Endometrial microvascular endothelial cells (primary cell): ENCODE results near the gene CD81. TPM values are rescaled to one million over a fixed set of nuclear protein-coding genes. Genes with fewer than 3 reads are reported as not detected.

ENCODE experiments used
- in situ Hi-C: cut with HindIII; loops from 2 replicates; pipeline ENCODE4 v1.10.0; 2017; ENCODE audit warnings: low sequenced_read_pairs, low pct_unique_long_range_greater_than_20kb; ENCODE audit errors: inconsistent ontology term
- total RNA-seq: library from RNA; depleted of rRNA; stranded (reverse); fragments of >200 nt; gene quantifications from one replicate; pipeline ENCODE4 v1.2.3, GENCODE V29; 2015; ENCODE audit errors: inconsistent ontology term

Gene CD81
- total RNA-seq, 1 donor from 2014 or later = 249 TPM

DNA sequence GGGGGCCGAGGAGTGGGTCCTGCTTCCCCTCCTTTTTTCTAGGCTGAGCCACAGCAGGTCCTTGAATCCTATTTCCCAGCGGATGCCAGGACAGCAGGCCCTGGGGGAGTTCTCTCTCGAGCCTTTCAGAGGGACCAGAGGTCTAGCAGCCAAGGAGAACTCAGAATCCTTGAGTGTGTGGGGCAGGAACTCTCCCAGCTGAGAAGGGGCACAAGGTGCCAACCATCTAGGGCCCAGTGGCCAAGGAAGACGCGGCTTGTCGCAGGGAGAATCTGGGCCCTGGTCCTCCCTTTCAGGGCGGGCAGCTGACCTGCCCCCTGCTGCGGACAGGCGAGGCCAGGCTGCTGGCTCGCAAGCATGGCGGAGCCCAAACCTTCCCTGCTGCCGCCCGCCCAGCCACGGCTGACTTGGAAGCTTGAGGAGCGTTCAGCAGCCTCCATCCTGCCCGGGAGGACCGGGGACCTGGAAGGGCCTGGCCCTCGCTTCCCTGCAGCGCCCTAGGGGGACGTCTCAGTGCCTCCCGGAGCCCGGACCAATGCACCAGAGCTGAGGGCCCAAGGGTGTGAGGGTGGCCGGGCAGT is 22.5 kb downstream of the CD81 start:
- in situ Hi-C loops = no loop called here

DNA sequence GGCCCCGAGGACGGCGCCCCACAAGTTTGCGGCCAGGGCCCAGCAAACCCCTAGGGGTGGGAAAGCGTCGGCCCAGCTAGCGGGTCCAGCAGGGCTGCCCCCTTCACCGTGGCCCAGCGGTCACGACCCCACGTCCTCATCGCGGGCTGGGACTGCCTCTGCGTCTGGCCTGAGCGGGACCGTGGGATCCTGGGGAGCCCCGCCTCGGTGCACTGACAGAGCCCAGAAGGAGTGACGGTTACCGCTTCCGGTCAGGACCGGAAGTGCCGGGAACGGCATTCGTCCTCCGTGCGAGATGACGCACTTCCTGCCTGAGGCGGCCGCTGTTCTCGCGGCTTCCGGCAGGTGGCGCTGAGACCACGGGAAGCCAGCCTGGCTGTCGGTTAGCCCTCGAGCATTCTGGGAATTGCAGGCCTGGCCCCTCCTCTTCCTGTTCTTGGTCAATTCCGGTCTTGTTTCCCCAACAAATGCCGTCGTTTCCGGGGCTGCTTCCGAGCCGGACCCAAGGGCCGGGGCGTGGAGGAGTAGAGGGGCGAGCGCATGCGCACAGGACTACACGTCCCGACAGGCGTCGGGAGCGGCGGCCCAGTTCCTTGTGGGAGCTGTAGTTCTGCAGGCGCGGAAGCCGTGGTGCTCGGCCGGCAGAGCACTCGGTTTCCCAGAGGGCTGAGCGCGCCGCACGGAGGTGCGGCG is 23.1 kb downstream of the CD81 start, which contains the start of gene TSSC4:
TSSC4 (plus strand) TSS at position 682 of the 693 bp plus-strand sequence. CDS start 1,884 bp downstream, outside the sequence.
- in situ Hi-C loops = no loop called here

DNA sequence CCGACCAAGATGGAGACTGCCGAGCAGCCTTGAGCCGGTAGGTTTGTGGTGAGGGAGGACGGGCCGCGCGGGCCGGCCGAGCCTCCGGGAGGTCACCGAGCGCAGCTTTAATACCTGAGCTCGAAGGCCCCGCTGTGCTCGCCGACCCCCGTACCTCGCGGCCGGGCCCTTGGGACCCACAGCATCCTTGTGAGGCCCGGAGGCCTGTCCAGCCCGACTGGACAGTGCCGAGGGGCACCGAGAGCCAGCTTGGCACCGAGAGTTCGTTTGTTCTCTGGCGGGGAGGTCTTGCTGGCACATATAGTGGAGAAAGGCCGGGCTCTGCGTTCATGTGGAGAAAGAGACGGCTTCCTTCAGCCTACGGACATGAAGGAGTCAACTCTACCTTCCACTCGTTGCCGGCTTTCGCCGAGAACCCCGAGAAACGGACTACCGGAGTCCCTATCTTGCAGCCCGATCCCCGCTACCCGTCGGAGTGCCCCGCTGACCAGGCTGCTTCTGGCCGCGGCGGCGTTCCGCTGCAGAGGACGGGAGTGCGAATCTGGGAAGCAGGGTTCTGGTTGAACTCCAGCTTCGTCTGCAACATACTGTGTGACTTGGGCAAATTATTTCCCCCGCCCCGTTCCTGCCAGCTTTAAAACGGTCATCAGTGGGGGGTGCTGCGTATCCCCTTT is 23.8 kb downstream of the CD81 start:
- in situ Hi-C loops = no loop called here

DNA sequence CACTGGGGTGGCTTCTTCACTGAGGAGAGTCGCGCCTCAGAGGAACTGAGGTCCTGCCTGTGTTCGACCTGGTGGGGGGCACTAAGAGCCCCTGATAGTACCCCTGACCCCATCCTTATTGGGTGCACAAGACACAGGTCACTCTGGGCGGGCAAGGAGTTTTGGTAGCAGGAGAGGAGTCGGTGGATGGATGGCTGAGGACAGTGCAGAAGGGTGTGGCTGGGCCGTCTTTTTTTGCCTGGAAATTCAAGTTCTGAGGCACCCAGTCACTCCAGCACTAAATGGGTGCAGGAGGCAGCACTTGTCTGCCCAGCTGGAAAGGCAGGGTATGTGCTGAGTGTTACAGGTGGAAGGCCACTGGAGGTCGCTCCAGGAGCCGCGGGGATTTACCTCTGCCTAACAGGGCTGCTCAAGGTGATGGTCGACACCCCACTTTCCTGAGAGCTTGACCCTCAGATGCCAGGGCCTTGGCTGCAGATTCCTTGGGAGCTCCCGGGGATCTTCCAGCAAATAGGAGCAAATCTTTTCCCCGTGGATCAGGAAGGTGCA is 24.4 kb downstream of the CD81 start:
- in situ Hi-C loops = no loop called here

DNA sequence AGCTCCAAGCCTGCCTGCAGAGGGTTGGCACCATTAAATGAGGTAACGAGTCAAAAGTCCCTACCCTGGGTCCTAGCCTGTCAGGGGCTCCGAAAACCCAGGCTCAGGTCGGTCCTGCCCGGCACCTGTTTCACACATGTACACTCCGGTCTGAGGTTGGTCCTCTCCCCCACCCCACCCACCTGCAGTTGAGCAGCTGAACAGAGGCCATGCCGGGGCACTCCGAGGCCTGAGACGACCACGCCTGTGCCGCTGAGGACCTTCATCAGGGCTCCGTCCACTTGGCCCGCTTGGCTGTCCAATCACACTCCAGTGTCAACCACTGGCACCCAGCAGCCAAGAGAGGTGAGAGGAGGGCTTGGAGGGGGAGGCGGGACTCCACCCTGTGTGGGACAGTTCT is 25.0 kb downstream of the CD81 start:
- in situ Hi-C loops = no loop called here

DNA sequence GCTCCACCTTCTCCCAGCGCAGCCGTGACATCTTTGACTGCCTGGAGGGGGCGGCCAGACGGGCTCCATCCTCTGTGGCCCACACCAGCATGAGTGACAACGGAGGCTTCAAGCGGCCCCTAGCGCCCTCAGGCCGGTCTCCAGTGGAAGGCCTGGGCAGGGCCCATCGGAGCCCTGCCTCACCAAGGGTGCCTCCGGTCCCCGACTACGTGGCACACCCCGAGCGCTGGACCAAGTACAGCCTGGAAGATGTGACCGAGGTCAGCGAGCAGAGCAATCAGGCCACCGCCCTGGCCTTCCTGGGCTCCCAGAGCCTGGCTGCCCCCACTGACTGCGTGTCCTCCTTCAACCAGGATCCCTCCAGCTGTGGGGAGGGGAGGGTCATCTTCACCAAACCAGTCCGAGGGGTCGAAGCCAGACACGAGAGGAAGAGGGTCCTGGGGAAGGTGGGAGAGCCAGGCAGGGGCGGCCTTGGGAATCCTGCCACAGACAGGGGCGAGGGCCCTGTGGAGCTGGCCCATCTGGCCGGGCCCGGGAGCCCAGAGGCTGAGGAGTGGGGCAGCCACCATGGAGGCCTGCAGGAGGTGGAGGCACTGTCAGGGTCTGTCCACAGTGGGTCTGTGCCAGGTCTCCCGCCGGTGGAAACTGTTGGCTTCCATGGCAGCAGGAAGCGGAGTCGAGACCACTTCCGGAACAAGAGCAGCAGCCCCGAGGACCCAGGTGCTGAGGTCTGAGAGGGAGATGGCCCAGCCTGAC is 26.0 kb downstream of the CD81 start:
- in situ Hi-C loops = no loop called here

DNA sequence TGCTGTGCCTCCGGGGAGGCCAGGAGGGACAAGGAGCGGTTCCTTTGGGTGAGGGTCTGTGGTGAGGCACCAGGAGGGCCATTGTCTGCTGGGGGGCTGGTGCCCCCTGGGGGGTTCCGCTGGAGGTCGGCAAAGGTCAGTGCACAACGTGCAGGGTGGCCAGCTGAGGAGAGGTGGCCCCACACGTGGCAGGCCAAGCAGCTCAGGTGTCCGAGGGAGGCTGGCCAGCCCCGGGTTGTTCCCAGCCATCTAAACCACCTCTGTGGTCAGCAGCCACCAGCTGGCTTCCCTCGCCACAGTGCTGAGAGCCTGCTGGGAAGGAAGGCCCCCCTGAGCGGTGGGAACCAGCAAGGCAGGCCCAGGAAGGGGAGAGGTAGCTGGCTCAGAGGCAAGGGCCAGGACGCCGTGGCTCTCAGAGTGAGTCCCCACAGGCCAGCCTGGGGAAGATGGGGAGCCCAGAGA is 27.7 kb downstream of the CD81 start:
- in situ Hi-C loops = no loop called here

DNA sequence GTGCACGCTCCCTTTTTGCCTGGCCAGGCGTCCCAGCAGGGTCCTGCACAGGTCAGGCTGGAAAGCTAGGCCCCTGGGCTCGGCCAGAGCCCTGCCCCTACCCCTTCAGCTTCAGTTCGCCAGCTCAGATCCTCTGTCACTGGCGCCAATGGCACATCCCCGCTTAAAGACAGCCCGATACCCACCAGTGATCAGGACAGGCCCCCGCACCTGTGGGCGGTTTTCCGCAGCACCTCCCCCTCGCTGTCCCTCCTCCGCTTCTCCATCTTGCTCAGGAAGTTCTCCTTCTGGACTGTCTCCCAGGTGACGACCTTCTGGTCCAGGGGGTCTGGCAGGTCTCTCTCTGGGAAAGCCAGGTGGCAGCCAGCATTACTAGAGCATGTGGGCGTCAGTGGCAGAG is 29.3 kb downstream of the CD81 start:
- in situ Hi-C loops = no loop called here

DNA sequence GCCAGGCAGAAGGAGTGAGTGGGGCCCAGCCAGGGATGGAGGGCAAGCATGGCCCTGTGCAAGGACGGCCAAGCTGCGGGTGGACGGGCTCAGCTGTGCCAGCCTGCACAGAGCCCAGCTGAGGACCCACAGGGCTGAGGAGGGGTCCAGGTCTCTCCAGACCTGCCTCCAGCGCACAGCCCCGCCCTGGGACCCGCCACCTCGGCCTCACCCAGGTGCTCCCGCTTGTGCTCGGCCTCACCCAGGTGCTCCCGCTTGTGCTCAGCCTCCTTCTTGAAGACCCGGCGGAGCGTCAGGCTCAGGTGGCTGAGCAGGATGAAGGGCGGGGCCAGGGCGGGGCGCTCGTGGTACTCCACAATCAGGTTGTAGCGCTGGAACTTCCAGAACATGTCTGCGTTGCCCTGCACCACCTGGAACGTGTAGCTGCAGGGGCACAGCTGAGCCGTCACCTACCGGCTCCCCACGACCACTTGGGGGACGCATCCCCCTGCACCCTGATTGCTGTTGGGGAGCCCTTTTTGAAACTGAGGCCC is 29.8 kb downstream of the CD81 start:
- in situ Hi-C loops = no loop called here

DNA sequence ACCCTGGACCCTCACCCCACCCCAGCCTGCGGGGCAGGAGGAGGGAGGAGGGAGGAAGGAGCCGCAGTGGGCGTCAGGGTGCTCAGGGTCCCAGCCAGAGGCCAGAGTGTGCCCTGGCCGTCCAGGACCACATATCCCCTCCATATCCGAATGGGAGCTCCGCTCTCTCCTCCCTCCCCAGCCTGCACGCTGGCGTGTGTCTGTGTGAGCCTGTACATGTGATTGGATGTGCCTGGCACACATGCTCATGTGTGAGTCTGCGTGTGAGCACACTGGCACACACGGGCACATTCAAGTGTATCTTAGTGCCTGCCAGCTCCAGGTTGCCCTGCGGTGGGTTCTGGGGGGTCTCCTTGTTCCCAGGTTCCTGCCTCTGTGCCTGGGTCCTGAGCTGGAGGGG is 31.6 kb downstream of the CD81 start:
- in situ Hi-C loops = no loop called here

DNA sequence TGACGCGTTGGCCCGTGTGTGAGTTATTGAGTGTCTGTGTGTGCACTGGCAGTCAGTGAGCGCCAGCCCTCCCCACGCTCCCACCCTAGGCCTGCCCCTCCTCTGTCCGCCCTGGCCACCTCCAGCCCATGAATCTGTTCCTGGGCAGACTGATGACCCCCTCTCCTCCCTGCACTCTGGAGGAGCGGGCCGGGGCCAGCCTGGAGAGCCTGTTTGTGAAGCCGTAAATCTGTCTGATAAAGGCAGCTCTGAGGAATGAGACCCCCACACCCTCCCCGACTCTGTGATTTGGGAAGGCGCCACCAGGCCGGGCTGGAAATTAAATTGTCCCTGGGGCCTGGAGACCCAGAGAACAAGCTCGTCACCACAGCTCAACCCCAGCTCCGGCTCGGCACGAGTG is 32.0 kb downstream of the CD81 start:
- in situ Hi-C loops = no loop called here

DNA sequence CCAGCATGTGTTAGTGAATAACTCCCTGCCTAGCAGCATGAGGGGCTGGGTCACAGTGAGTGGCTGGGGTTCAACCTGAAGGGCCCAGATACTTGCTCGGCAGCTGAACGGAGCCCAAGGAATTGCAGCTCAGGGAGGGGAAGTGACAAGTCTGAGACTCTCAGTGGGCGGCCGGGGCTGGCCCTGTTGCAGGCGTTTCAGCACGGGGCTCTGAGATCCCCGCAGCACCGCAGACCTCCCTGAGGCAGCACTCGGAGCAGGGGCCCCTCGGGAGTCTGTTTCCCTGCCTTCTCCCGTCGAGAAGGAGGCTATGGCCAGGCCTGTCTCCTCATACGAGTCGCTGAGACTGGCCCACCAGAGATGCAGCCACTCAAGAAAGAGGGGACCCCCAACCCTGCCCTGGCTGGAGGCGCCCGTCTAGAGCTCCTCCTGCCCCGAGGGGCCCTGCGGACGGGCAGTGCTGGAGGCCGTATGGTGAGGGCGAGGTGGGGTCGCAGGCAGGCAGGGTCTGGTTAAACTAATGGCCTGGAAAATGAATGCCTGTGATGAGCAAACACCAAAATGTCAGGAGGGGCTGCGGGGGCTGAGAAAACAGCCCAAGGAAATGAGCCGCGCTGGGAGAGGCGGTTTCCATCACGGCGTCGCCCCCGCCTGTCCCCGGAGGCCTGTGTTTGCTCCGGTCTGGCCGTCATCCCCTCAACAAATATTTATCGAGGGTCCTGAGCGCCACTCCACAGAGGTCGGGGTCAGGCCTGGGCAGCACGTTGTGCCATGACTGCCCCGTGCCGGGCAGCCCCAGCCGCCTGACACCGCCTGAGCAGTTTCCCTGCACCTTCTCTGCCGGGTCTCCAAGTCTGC is 32.7 kb downstream of the CD81 start:
- in situ Hi-C loops = no loop called here

DNA sequence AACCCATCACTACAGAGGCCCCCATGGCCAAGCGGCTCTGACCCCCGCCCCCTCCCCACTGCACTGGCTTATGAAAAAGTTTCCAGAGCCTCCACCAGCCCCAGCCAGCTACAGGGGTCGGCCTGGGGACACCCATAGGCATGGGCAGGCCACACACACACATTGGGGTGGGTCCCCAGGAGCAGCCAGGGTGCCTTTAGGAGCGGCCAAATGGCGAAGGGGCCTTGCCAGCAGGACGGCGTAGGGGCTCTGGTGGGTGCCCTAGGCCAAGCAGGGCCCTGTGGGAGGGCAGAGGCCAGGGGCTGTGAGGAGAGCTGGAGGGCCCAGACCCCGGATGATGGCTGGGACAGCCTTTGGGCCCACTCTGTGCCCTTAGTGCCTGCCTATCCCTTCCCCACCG is 33.5 kb downstream of the CD81 start:
- in situ Hi-C loops = no loop called here

DNA sequence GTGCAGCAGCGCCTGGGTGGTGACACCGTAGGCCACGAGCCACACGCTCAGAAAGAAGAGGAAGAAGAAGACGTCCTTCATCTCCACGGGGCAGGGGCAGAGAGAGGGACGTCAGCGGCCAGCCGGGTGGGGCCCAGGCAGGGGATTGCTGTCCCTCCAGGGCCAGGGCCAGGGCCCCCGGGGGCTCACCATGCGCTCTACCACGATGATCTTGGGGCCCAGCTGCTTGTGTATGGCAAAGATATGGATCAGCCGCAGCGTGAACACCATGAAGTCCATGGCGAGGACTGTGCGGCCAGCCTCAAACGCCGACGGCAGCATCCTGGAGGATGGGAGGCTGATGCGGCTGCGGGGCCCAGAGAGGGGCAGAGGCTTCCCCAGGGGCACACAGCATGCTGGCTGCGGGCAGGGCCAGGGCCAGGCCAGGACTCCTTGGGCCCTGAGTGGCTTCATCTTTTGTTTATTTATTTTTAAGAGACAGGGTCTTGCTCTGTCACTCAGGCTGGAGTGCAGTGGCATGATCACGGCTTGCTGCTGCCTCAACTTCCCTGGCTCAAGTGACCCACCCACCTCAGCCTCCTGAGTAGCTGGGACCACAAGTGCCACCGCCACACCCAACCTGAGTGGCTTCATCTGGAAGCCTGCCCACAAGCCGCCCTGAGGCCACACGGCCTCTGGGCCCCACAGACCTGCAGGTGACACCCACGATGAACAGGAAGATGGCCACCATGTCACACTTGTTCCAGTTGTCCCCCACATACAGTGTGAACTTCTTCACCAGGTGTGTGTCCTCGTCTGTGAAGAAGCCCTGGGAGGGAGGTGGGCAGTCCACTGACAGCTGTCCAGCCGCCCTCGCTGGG is 34.6 kb downstream of the CD81 start:
- in situ Hi-C loops = no loop called here

DNA sequence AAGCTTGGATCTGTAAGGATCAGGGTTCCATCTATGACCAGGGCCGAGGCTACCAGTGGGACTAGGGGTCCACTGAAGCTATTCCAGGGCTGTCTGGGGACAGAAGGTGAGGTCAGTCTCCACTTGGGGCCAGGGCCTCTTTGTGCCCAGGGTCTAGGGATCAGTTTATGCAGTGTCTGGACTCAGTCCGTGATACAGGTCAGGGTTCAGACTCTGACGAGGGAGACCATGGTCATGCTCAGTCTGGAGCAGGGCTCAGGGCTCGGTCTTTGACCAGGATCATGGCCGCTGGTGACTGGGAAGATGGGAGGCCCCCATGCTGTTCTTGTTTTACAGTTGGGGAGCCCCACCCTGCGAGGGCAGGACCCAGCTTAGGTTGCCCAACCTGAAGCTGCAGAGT is 35.2 kb downstream of the CD81 start:
- in situ Hi-C loops = no loop called here

DNA sequence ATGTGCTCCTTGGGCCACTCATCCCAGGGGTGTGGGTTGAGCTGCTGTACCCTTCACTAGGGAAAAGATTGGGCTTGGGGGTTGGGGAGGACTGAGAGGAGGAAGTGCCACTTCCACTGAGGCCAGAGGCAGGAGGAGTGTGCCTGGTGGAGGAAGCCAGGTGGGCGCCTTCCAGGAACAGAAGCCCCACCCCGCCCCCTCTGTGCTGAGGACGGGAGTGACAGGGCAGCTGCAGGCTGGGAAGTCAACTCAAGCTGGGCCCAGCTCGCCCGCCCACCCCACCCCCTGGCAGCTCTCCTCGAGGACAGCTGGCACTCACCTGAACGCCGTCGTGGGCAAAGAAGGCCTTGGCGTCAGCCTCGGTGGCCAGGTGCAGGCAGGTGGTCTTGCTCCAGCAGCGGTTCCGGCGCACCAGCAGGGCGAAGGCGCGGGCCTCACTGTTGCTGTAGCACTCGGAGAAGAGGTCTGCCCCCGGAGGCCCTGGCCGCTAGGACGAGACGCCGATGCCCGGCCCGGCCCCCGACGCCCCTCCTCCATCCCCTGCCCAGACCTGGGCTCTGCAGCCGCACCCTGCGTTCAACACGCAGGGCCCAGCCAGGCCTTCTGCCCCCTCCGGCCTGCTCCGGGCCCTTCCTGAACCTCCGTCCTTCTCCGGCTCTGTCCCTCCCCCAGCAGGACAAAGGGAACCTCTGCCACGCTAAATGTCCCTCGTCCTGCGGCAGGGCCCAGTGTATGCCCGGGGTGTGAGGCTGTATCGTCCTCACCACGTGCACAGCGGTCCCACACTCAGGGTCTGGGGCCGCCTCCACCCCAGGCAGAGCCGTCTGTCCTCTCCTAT is 36.9 kb downstream of the CD81 start:
- in situ Hi-C loops = no loop called here
